Esophagus (tissue), 2 donors: ENCODE measurements around the gene TIMELESS. TPM values are rescaled to one million over a fixed set of nuclear protein-coding genes. Genes with fewer than 3 reads are reported as not detected.

Experiments used
- H3K27ac ChIP-seq, 2 donors: one replicate each; pipeline ENCODE4 v1.5.1; 2013; ENCODE audit warnings: low read depth in 2 of 2, mild to moderate bottlenecking in 2 of 2, inconsistent platforms in 1 of 2, low read length in 1 of 2, moderate library complexity in 1 of 2
- H3K27me3 ChIP-seq, 2 donors: one replicate each; pipeline ENCODE4 v1.6.1; 2013; ENCODE audit warnings: low read length in 2 of 2, control low read depth in 1 of 2, mild to moderate bottlenecking in 1 of 2; ENCODE audit not compliant: insufficient read depth in 2 of 2, control insufficient read depth in 1 of 2
- H3K36me3 ChIP-seq, 2 donors: one replicate each; pipeline ENCODE4 v1.6.1; 2013; ENCODE audit warnings: low read length in 1 of 2; ENCODE audit not compliant: control insufficient read depth in 2 of 2, insufficient read depth in 2 of 2
- H3K4me1 ChIP-seq, 2 donors: one replicate each; pipeline ENCODE4 v1.6.1; 2013; ENCODE audit warnings: low read length in 1 of 2; ENCODE audit not compliant: control insufficient read depth in 2 of 2, insufficient read depth in 2 of 2
- H3K4me3 ChIP-seq, 2 donors: one replicate each; pipeline ENCODE4 v1.5.1; 2013; ENCODE audit warnings: low read length in 2 of 2, mild to moderate bottlenecking in 2 of 2, low read depth in 1 of 2, moderate library complexity in 1 of 2
- H3K9me3 ChIP-seq, 2 donors: one replicate each; pipeline ENCODE4 v1.6.1; 2013; ENCODE audit warnings: mild to moderate bottlenecking in 2 of 2, low read depth in 1 of 2, low read length in 1 of 2, moderate library complexity in 1 of 2; ENCODE audit not compliant: control insufficient read depth in 2 of 2, insufficient read depth in 1 of 2
- WGBS, 2 donors: extraction: QIAGEN DNeasy Blood & Tissue Kit; methylation state at CpG; one replicate each; pipeline ENCODE4 v1.1.7; 2013; 5-methylcytosine and 5-hydroxymethylcytosine counted together
- polyA plus RNA-seq, 2 donors: library from polyadenylated mRNA; stranded (reverse); fragments of 200-250 nt; gene quantifications; one replicate each; pipeline ENCODE4 v1.2.3, GENCODE V29; 2013
- donor health status: healthy with polysubstance abuse.
- donor health status: Bipolar disorder and iron deficiency.

The TIMELESS gene
- polyA plus RNA-seq, 2 donors = 9.2 TPM

GRCh38 chr12:56437430-56438176 is 11.6 kb downstream of the TIMELESS start:
- H3K27ac ChIP-seq = no peak overlapping the region
- WGBS, 2 donors = 83 to 84% methylated on average over 11 of the region's 11 CpGs

DNA sequence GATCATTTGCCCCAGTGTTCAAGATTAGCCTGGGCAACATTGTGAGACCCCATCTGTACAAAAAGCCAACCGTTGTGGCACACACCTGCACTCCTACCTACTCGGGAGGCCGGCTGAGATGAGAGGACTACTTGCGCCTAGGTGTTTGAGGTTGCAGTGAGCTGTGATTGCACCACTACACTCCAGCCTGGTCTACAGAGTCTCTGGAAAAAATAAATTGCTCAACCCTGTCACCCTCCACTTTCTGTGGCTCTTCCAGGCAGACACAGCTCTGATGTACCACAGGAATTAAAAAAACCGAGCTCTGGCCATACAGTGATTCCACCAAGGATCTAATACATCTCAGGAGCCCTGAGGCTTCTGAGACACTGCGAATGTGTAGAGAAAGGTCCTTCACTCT is 14.4 kb downstream of the TIMELESS start:
- Histone ChIP-seq H3K9me3 (no peaks in the 10 kb centered on the region), H3K27ac (no peak overlapping the region), H3K4me1 (no peaks in the 10 kb centered on the region), H3K36me3 (peaks cover 0 to 10% of the 10 kb centered on the region in 2 donors), H3K27me3 (no peaks in the 10 kb centered on the region), H3K4me3 (no peak overlapping the region)
- 95 to 97% methylated on average over 6 of the region's 6 CpGs for WGBS, 2 donors

More at GRCh38 chr12:56437430-56438176, 11.6 kb downstream of the TIMELESS start:
- Histone ChIP-seq H3K27me3 (no peaks in the 10 kb centered on the region), H3K9me3 (no peaks in the 10 kb centered on the region), H3K36me3 (peaks cover 0 to 3% of the 10 kb centered on the region in 2 donors), H3K4me3 (no peak overlapping the region), H3K4me1 (no peaks in the 10 kb centered on the region)

DNA sequence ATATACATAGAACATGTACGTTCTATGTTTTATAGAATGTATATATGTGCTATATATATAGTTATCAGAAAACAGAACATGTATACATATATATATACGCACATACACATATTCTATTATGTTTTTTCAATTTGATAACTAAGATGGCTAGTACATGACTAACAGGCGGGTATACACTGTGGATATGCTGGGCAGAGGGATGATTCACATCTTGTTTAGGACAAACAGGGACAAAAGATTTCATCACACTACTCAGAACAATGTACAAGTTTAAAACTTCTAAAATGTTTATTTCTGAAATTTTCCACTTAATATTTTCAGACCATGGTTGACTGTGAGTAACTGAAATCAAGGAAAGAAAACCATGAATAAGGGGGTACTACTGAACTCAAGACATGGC is 17.4 kb downstream of the TIMELESS start:
- Histone ChIP-seq H3K27ac (no peak overlapping the region), H3K4me3 (no peak overlapping the region), H3K4me1 (no peaks in the 10 kb centered on the region), H3K36me3 (peaks cover 6 to 14% of the 10 kb centered on the region in 2 donors), H3K9me3 (no peaks in the 10 kb centered on the region), H3K27me3 (no peaks in the 10 kb centered on the region)
- WGBS, 2 donors = 94 to 96% methylated on average over 3 of the region's 3 CpGs

DNA sequence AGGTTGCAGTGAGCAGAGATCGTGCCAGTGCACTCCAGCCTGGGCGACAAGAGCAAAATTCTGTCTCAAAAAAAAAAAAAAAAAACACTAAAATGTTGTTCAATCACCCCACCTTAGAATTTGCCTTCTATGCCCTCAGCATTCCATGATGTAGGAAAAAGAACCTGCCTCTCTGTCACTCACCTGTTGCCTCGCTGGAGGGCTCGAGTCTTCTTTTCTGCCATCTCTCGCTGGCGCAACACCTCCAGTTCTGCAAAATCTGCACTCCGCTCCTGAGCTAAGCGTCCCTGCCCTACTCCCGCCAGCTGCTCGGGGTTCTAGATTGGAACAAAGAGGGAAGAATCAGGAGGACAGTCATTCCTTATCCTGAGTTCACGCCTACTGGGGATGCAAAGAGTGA is 17.9 kb downstream of the TIMELESS start:
- WGBS, 2 donors = 96 to 99% methylated on average over 11 of the region's 11 CpGs
- Histone ChIP-seq H3K9me3 (no peaks in the 10 kb centered on the region), H3K36me3 (peaks cover 6 to 14% of the 10 kb centered on the region in 2 donors), H3K4me1 (no peaks in the 10 kb centered on the region), H3K27ac (no peak overlapping the region), H3K27me3 (no peaks in the 10 kb centered on the region), H3K4me3 (no peak overlapping the region)

GRCh38 chr12:56425940-56426438 is 23.2 kb downstream of the TIMELESS start:
- no peak overlapping the region for H3K4me3 ChIP-seq
- WGBS, 2 donors = 57 to 58% methylated on average over 3 of the region's 3 CpGs
- no peaks in the 10 kb centered on the region for H3K4me1 ChIP-seq
- H3K36me3 ChIP-seq = peaks cover 10 to 21% of the 10 kb centered on the region in 2 donors
- no peak overlapping the region for H3K27ac ChIP-seq
- no peaks in the 10 kb centered on the region for H3K9me3 ChIP-seq
- no peaks in the 10 kb centered on the region for H3K27me3 ChIP-seq

GRCh38 chr12:56425193-56425592 is 24.0 kb downstream of the TIMELESS start:
- Histone ChIP-seq H3K27ac (no peak overlapping the region), H3K27me3 (no peaks in the 10 kb centered on the region), H3K9me3 (no peaks in the 10 kb centered on the region), H3K36me3 (peaks cover 15 to 24% of the 10 kb centered on the region in 2 donors), H3K4me3 (no peak overlapping the region), H3K4me1 (no peaks in the 10 kb centered on the region)
- 53 to 78% methylated on average over 1 of the region's 1 CpG for WGBS, 2 donors

GRCh38 chr12:56420411-56420810 is 28.8 kb downstream of the TIMELESS start:
- H3K36me3 ChIP-seq = peaks cover 11 to 28% of the 10 kb centered on the region in 2 donors
- no peak overlapping the region for H3K4me3 ChIP-seq
- 82 to 89% methylated on average over 6 of the region's 6 CpGs for WGBS, 2 donors
- no peaks in the 10 kb centered on the region for H3K4me1 ChIP-seq
- H3K27me3 ChIP-seq = no peaks in the 10 kb centered on the region
- no peak overlapping the region for H3K27ac ChIP-seq
- no peaks in the 10 kb centered on the region for H3K9me3 ChIP-seq

- Histone ChIP-seq H3K36me3 (peaks cover 11 to 20% of the 10 kb centered on the region in 2 donors), H3K27ac (no peak overlapping the region)
- WGBS, 2 donors = 94 to 95% methylated on average over 11 of the region's 11 CpGs
Measured at GRCh38 chr12:56417739-56418138, 31.5 kb downstream of the TIMELESS start.

DNA sequence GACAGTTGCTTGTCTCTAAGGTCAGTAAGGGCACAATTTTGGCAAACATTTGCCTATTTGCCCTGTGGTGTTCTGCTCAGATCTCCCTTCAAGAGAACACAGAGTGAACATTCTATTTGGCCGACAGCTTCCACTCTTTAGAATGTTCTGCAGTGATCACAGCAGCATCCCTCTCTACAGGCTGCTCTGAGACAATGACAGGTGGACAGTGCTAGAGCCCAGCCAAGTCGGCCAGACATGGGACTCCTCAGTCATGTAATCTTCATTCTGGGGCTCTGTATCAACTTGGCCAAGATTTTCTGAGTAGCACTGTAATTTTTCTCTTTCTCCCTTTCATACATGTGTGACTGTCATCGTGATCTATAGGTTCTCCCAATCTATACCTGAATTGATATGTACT is 34.8 kb downstream of the TIMELESS start:
- Histone ChIP-seq H3K36me3 (peaks cover 2 to 9% of the 10 kb centered on the region in 2 donors), H3K27me3 (no peaks in the 10 kb centered on the region), H3K4me1 (no peaks in the 10 kb centered on the region), H3K27ac (no peak overlapping the region), H3K9me3 (no peaks in the 10 kb centered on the region), H3K4me3 (no peak overlapping the region)
- 89 to 90% methylated on average over 3 of the region's 3 CpGs for WGBS, 2 donors

More at GRCh38 chr12:56417739-56418138, 31.5 kb downstream of the TIMELESS start:
- no peaks in the 10 kb centered on the region for H3K9me3 ChIP-seq
- no peaks in the 10 kb centered on the region for H3K4me1 ChIP-seq
- H3K4me3 ChIP-seq = no peak overlapping the region
- H3K27me3 ChIP-seq = no peaks in the 10 kb centered on the region

GRCh38 chr12:56413392-56413791 is 35.8 kb downstream of the TIMELESS start:
- Histone ChIP-seq H3K36me3 (peaks cover 2 to 6% of the 10 kb centered on the region in 2 donors), H3K27me3 (no peaks in the 10 kb centered on the region), H3K9me3 (no peaks in the 10 kb centered on the region), H3K4me3 (no peak overlapping the region), H3K4me1 (no peaks in the 10 kb centered on the region), H3K27ac (no peak overlapping the region)
- 75 to 89% methylated on average over 7 of the region's 7 CpGs for WGBS, 2 donors
